ENCODE measurements around the gene FOXI1. TPM values are rescaled to one million over a fixed set of nuclear protein-coding genes. Genes with fewer than 3 reads are reported as not detected.

FOXI1 gene
- total RNA-seq, 4 donors from 2014 or later = not detected

GRCh38 chr5:170132269-170132975 lies 26.7 kb downstream of the FOXI1 start:
- peaks cover 8% of the 10 kb centered on the region for H3K27me3 ChIP-seq
- no peaks in the 10 kb centered on the region for H3K36me3 ChIP-seq
- TF ChIP-seq CTCF (IDR thresholded peaks at IDR 0.05) (no peak), POLR2AphosphoS5 (IDR thresholded peaks at IDR 0.05) (no peak), POLR2A (IDR thresholded peaks at IDR 0.05) (no peak), EP300 (IDR thresholded peaks at IDR 0.05) (no peak)
- ATAC-seq = no peak
- H3K9me3 ChIP-seq = peaks cover 0 to 12% (median 0%) of the 10 kb centered on the region in 3 donors
- no peaks in the 10 kb centered on the region for H3K4me1 ChIP-seq
- no peak overlapping the region for H3K27ac ChIP-seq
- no peak overlapping the region for H3K4me3 ChIP-seq
- WGBS, 2 donors (ENCODE audit: low coverage in 1 of 2) = 60 to 71% methylated on average over 2 to 4 of the region's 4 CpGs

- Histone ChIP-seq H3K4me1 (no peaks in the 10 kb centered on the region), H3K9me3 (peaks cover 0 to 7% (median 0%) of the 10 kb centered on the region in 3 donors), H3K27me3 (peaks cover 8% of the 10 kb centered on the region), H3K27ac (no peak overlapping the region), H3K36me3 (no peaks in the 10 kb centered on the region), H3K4me3 (no peak overlapping the region)
- TF ChIP-seq EP300 (IDR thresholded peaks at IDR 0.05) (no peak), CTCF (IDR thresholded peaks at IDR 0.05) (no peak), POLR2AphosphoS5 (IDR thresholded peaks at IDR 0.05) (no peak), POLR2A (IDR thresholded peaks at IDR 0.05) (no peak)
- no peak for ATAC-seq
- WGBS, 2 donors (ENCODE audit: low coverage in 1 of 2) = 74 to 84% methylated on average over 3 of the region's 3 CpGs
Measured at GRCh38 chr5:170132976-170133448, 27.3 kb downstream of the FOXI1 start.

- no peak for ATAC-seq
- Histone ChIP-seq H3K4me1 (no peaks in the 10 kb centered on the region), H3K4me3 (no peak overlapping the region), H3K9me3 (peaks cover 0 to 4% (median 0%) of the 10 kb centered on the region in 3 donors), H3K27me3 (peaks cover 8% of the 10 kb centered on the region), H3K36me3 (no peaks in the 10 kb centered on the region), H3K27ac (no peak overlapping the region)
- TF ChIP-seq CTCF (IDR thresholded peaks at IDR 0.05) (no peak), EP300 (IDR thresholded peaks at IDR 0.05) (no peak), POLR2A (IDR thresholded peaks at IDR 0.05) (no peak), POLR2AphosphoS5 (IDR thresholded peaks at IDR 0.05) (no peak)
- WGBS, 2 donors (ENCODE audit: low coverage in 1 of 2) = 60 to 76% methylated on average over 3 of the region's 4 CpGs
Measured at GRCh38 chr5:170135796-170136490, 30.2 kb downstream of the FOXI1 start.

GRCh38 chr5:170136506-170136905 lies 30.8 kb downstream of the FOXI1 start:
- TF ChIP-seq POLR2A (IDR thresholded peaks at IDR 0.05) = no peak
- no peak for TF ChIP-seq CTCF (IDR thresholded peaks at IDR 0.05)
- TF ChIP-seq POLR2AphosphoS5 (IDR thresholded peaks at IDR 0.05) = no peak
- TF ChIP-seq EP300 (IDR thresholded peaks at IDR 0.05) = no peak
- ATAC-seq = no peak
- no peaks in the 10 kb centered on the region for H3K9me3 ChIP-seq
- no peak overlapping the region for H3K27ac ChIP-seq
- H3K27me3 ChIP-seq = peaks cover 8% of the 10 kb centered on the region
- H3K4me1 ChIP-seq = no peaks in the 10 kb centered on the region
- WGBS, 2 donors (ENCODE audit: low coverage in 1 of 2) = 60 to 82% methylated on average over 3 of the region's 3 CpGs
- no peaks in the 10 kb centered on the region for H3K36me3 ChIP-seq
- no peak overlapping the region for H3K4me3 ChIP-seq

Data from gastroesophageal sphincter (tissue), 4 donors.